Measurements from ENCODE around the gene DLST.
A peak's percentile ranks its signal among the peaks of the same experiment; 100 is the strongest.
"Not testable (repeated sequence)": the region's sequence is repeated elsewhere in the genome, so short reads cannot be mapped to it uniquely, and the experiment has no call there.

The DLST gene

DNA sequence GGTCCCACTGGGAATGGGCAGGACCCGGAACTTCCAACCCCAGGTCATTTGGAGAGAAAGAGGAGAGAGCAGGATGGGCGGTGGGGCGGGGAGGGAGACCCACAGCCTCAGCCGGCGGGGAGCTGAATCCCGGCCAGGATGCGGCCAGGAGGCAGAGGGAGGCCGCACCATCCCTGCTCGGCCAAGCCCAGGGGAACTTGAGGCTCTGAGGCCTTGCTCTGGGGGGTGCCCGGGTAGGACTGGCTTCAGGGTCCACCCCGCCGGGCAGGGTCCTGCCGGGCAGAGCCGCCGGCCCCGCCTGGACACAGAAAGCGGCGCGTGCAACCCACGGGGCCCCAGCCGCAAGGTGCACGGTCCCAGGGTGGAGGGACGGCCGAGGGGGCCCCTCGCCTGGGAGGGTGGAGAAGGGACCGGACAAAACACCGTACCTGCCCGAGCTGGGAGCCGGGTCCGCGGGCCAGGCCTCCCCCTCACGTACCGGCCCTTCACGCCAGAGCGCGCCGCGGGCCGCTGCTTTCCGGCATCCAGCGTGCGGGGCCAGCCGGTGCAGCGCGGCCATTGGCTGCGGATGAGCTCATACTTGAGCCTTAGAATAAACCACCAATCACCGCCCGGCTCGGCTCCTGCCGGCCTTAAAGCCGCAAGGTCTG lies 41.2 kb downstream of the DLST start, which contains the start of gene RPS6KL1:
Gene RPS6KL1, minus strand, starts transcription at position 509 of the 650 bp plus-strand sequence. CDS start 1,719 bp downstream, outside the sequence.
- Histone ChIP-seq H3K27me3 (ENCODE audit: control insufficient read depth, insufficient read depth, low read length) (peaks cover 3% of the 10 kb centered on the region), H3K4me3 (ENCODE audit: low read length) (peak within 1 kb of the TSS; percentile 79), H3K9me3 (ENCODE audit: control insufficient read depth, low read depth, low read length) (no peaks in the 10 kb centered on the region), H3K4me1 (ENCODE audit: control insufficient read depth, low read depth, low read length) (no peaks in the 10 kb centered on the region), H3K9ac (ENCODE audit: low read length) (peak within 1 kb of the TSS; percentile 77), H3K36me3 (ENCODE audit: control insufficient read depth, low read depth, low read length) (peaks cover 4% of the 10 kb centered on the region), H3K27ac (ENCODE audit: low read length) (no peak within 1 kb of the TSS)

DNA sequence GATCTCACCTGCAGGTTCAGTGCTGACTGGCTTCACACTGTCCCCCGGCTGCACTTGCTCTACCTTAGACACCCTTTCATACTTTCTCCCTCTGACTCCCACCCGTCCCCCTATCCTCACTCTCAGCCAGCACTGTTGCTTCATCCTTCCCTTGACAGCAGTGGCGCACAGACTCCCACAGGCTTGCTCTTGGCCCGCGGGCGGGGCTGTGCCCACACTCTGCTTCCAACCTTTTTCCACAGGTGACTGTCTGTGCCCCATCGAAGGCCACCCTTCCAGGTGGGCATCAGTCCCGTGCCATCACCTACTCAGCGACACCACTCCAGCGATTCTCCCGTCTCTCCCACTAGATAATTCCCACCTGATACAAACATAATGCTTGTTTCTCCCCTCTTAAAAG lies 42.3 kb downstream of the DLST start:
- no peak overlapping the region for H3K27ac ChIP-seq (ENCODE audit: low read length)
- no peak overlapping the region for H3K9ac ChIP-seq (ENCODE audit: low read length)
- H3K36me3 ChIP-seq (ENCODE audit: control insufficient read depth, low read depth, low read length): peaks cover 4% of the 10 kb centered on the region
- no peak overlapping the region for H3K4me3 ChIP-seq (ENCODE audit: low read length)
- H3K9me3 ChIP-seq (ENCODE audit: control insufficient read depth, low read depth, low read length): no peaks in the 10 kb centered on the region
- H3K4me1 ChIP-seq (ENCODE audit: control insufficient read depth, low read depth, low read length): no peaks in the 10 kb centered on the region
- peaks cover 3% of the 10 kb centered on the region for H3K27me3 ChIP-seq (ENCODE audit: control insufficient read depth, insufficient read depth, low read length)

DNA sequence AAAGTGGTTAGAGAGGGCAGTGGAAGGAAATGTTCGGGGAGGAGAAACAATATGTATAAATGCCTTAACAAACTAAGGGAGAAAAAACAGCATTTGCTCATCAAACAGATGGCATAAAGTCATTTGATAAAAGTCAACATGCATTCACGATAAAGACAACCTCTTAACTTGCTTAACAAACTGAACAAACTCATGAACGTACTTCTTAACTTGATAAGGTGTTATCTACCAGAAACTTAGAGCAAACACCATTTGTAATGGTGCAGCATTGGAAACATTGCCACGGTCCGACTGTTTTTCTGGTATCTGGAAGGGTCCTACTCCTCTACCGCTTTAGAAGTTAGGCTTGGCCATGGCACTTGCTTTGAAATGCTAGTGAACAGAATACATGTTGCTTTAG lies 45.5 kb downstream of the DLST start:
- Histone ChIP-seq H3K9me3 (ENCODE audit: control insufficient read depth, low read depth, low read length) (no peaks in the 10 kb centered on the region), H3K9ac (ENCODE audit: low read length) (no peak overlapping the region), H3K36me3 (ENCODE audit: control insufficient read depth, low read depth, low read length) (no peaks in the 10 kb centered on the region), H3K27me3 (ENCODE audit: control insufficient read depth, insufficient read depth, low read length) (peaks cover 3% of the 10 kb centered on the region), H3K4me3 (ENCODE audit: low read length) (no peak overlapping the region), H3K4me1 (ENCODE audit: control insufficient read depth, low read depth, low read length) (no peaks in the 10 kb centered on the region), H3K27ac (ENCODE audit: low read length) (no peak overlapping the region)

DNA sequence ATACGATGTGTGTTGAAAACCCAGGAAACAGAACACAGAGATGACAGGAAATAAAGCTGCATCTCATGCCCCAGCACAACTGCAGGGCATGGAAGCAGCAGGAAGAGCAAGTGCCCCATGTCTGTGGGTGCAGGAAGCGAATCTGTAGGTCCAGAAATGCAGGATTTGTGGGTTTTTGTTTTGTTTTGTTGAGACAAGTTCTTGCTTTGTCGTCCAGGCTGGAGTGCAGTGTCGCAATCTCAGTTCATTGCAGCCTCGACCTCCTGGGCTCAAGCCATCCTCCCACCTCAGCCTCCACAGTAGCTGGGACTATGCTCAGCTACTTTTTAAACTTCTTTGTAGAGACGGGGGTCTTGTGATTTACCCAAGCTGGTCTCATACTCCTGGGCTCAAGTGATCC lies 47.5 kb downstream of the DLST start:
- Histone ChIP-seq H3K36me3 (ENCODE audit: control insufficient read depth, low read depth, low read length) (no peaks in the 10 kb centered on the region), H3K4me1 (ENCODE audit: control insufficient read depth, low read depth, low read length) (no peaks in the 10 kb centered on the region), H3K9ac (ENCODE audit: low read length) (no peak overlapping the region)

DNA sequence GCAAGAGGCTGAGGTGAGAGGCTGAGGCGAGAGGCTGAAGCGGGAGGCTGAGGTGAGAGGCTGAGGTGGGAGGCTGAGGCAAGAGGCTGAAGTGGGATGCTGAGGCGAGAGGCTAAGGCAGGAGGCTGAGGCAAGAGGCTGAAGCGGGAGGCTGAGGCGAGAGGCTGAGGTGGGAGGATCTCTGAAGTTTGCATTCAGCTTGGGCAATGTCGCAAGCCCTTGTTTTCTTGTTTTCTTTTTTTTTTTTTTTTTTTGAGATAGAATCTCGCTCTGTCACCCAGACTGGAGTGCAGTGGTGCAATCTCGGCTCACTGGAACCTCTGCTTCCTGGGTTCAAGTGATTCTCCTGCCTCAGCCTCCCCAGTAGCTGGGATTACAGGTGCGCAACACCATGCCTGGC lies 50.0 kb downstream of the DLST start:
- not testable (repeated sequence) for H3K9ac ChIP-seq (ENCODE audit: low read length); H3K4me1 ChIP-seq (ENCODE audit: control insufficient read depth, low read depth, low read length); H3K27ac ChIP-seq (ENCODE audit: low read length); H3K27me3 ChIP-seq (ENCODE audit: control insufficient read depth, insufficient read depth, low read length); H3K4me3 ChIP-seq (ENCODE audit: low read length); H3K36me3 ChIP-seq (ENCODE audit: control insufficient read depth, low read depth, low read length); H3K9me3 ChIP-seq (ENCODE audit: control insufficient read depth, low read depth, low read length)

More for the DNA sequence above, 47.5 kb downstream of the DLST start:
- Histone ChIP-seq H3K9me3 (ENCODE audit: control insufficient read depth, low read depth, low read length) (no peaks in the 10 kb centered on the region), H3K27me3 (ENCODE audit: control insufficient read depth, insufficient read depth, low read length) (peaks cover 3% of the 10 kb centered on the region), H3K27ac (ENCODE audit: low read length) (no peak overlapping the region), H3K4me3 (ENCODE audit: low read length) (no peak overlapping the region)

DNA sequence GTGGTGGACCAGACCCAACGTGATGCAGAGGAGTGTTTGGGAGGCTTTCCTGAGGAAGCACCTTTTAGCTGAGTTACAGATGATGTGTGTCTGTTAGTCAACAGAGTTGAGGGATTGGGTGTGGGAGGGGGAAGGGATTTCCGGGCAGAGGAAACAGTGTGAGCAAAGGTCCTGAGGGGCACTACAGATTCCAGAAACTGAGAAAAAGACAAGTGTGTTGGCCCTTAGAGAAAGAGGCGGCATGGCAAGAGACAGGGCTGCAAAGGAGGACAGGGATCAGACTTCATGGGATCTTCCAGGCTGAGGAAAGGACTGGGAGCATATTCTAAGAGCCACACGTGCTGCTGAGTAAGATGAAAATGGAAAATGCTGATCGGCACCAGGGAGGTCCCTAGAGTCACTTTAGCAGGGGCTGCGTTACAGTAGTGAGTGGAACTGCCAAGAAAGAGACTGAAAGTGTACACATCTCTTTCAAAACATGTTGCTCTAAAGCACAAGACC lies 50.7 kb downstream of the DLST start:
- Histone ChIP-seq H3K9me3 (ENCODE audit: control insufficient read depth, low read depth, low read length) (no peaks in the 10 kb centered on the region), H3K4me3 (ENCODE audit: low read length) (no peak overlapping the region), H3K36me3 (ENCODE audit: control insufficient read depth, low read depth, low read length) (no peaks in the 10 kb centered on the region), H3K9ac (ENCODE audit: low read length) (no peak overlapping the region), H3K4me1 (ENCODE audit: control insufficient read depth, low read depth, low read length) (no peaks in the 10 kb centered on the region), H3K27ac (ENCODE audit: low read length) (no peak overlapping the region), H3K27me3 (ENCODE audit: control insufficient read depth, insufficient read depth, low read length) (peaks cover 3% of the 10 kb centered on the region)

DNA sequence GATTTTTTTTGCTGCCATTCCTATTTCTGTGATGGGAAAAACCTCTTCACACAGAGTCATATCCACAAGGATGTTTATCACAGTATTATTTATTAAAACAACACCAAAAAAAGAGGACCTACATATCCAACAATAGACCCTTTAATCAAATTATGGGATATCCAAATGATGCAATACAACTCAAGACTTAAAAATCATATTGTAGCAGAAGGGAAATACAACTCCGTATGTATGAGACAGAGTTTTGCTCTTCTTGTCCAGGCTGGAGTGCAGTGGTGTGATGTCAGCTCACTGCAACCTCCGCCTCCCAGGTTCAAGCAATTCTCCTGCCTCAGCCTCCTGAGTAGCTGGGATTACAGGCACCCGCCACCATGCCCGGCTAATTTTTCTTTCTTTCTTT lies 51.2 kb downstream of the DLST start:
- H3K27ac ChIP-seq (ENCODE audit: low read length); H3K36me3 ChIP-seq (ENCODE audit: control insufficient read depth, low read depth, low read length); H3K9me3 ChIP-seq (ENCODE audit: control insufficient read depth, low read depth, low read length); H3K27me3 ChIP-seq (ENCODE audit: control insufficient read depth, insufficient read depth, low read length); H3K4me3 ChIP-seq (ENCODE audit: low read length); H3K4me1 ChIP-seq (ENCODE audit: control insufficient read depth, low read depth, low read length); H3K9ac ChIP-seq (ENCODE audit: low read length): not testable (repeated sequence)

DNA sequence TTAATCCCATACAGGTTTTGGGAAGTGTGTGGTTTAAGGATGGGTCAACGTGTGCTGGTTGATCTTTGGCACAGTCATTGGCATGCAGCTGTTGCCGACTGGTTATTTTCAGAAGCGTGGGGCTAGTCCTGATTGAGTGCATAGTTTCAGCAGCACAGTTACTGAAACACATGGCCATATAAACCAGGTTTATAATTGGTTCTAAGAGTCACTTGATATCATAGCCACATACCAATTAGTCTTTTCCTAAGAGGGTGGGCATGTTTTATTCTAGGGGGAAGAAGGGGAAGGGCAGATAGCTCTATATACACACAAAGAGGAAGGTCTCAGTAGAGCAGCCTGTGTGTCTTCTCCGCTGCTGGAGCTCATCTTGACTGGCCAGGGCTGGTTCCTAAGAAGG lies 52.3 kb downstream of the DLST start:
- H3K9me3 ChIP-seq (ENCODE audit: control insufficient read depth, low read depth, low read length): no peaks in the 10 kb centered on the region

DNA sequence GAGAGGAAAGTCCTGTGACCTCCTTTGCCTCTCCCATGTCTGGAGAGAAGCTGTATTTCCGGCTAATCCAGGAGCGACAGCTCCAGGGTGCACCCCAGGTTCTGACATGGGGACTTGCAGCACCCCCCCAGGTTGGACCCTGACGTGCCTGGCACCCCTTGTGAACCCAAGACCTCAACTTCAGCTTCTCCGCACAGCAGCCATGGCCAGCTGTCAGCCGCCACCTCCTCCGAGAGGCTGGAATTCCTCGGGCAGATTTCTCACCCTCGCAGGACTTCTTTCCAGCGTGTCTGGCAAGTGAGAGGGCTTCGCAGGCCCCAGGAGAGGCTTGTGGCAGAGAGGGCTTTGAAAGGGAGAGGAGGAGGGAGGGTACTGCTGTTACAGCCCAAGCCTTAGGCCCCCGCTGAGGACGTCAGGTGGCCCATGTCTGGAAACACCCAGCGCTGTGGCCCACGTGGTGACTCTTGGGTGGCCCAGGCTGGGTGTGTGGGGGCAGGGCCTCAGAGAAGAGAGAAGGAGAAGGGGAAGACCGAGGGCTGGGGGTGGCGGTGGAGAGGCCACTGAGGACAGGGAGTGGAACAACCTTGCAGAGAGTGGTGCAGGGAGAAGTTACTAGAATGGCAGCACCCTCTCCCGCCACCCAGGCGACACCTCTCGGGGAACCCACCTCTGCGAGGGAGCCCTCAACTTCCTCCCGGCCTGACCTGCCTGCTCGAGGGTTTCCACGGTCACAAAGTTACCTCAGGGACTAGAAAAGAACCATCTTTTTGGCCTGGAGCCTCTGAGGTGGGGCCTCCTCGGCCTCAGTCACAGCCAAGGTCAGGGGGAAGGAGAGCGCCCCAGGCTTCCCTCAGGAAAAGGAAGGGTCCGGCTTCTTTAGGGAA lies 53.0 kb downstream of the DLST start:
- no peaks in the 10 kb centered on the region for H3K36me3 ChIP-seq (ENCODE audit: control insufficient read depth, low read depth, low read length)
- H3K9ac ChIP-seq (ENCODE audit: low read length): no peak overlapping the region
- H3K27me3 ChIP-seq (ENCODE audit: control insufficient read depth, insufficient read depth, low read length): no peaks in the 10 kb centered on the region
- H3K4me1 ChIP-seq (ENCODE audit: control insufficient read depth, low read depth, low read length): no peaks in the 10 kb centered on the region
- no peak overlapping the region for H3K4me3 ChIP-seq (ENCODE audit: low read length)
- no peaks in the 10 kb centered on the region for H3K9me3 ChIP-seq (ENCODE audit: control insufficient read depth, low read depth, low read length)
- no peak overlapping the region for H3K27ac ChIP-seq (ENCODE audit: low read length)

More for the DNA sequence above, 52.3 kb downstream of the DLST start:
- no peaks in the 10 kb centered on the region for H3K4me1 ChIP-seq (ENCODE audit: control insufficient read depth, low read depth, low read length)
- no peak overlapping the region for H3K4me3 ChIP-seq (ENCODE audit: low read length)
- H3K27ac ChIP-seq (ENCODE audit: low read length): no peak overlapping the region
- H3K9ac ChIP-seq (ENCODE audit: low read length): no peak overlapping the region
- H3K36me3 ChIP-seq (ENCODE audit: control insufficient read depth, low read depth, low read length): no peaks in the 10 kb centered on the region
- H3K27me3 ChIP-seq (ENCODE audit: control insufficient read depth, insufficient read depth, low read length): no peaks in the 10 kb centered on the region

DNA sequence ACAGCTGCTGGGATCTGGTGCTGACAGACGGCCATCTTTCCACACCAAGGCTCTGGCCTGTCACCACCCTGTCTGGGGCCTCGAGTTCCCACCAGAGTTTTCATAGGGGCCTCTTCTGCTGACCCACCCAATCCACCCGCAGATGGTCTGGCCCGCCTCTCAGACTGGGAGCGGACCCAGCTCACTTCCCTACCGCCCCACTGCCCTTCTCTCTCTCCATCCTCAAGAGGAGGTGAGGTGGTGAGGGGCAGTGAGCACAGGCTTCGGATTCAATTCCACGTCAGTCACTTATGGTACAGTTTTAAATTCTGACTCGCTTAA lies 53.6 kb downstream of the DLST start:
- Histone ChIP-seq H3K4me3 (ENCODE audit: low read length) (no peak overlapping the region), H3K9me3 (ENCODE audit: control insufficient read depth, low read depth, low read length) (no peaks in the 10 kb centered on the region), H3K9ac (ENCODE audit: low read length) (no peak overlapping the region), H3K4me1 (ENCODE audit: control insufficient read depth, low read depth, low read length) (no peaks in the 10 kb centered on the region), H3K27ac (ENCODE audit: low read length) (no peak overlapping the region), H3K27me3 (ENCODE audit: control insufficient read depth, insufficient read depth, low read length) (no peaks in the 10 kb centered on the region), H3K36me3 (ENCODE audit: control insufficient read depth, low read depth, low read length) (no peaks in the 10 kb centered on the region)

DNA sequence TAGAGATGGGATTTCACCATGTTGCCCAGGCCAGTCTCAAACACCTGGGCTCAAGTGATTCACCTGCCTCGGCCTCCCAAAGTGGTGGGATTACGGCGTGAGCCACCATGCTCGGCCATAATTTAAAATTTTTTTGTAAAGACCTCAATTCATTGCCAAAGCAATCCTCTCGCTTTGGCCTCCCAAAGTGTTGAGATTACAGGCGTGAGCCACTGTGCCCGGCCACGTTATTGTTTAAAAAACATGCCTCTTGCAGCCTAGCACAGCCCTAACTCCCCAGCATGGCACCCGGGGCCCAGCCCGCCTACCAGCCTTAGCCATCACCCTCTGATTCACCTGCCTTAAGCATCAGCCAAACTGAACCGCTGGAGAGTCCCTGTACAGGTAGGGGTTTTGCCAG lies 54.4 kb downstream of the DLST start:
- Histone ChIP-seq H3K4me1 (ENCODE audit: control insufficient read depth, low read depth, low read length) (no peaks in the 10 kb centered on the region), H3K27ac (ENCODE audit: low read length) (no peak overlapping the region), H3K4me3 (ENCODE audit: low read length) (no peak overlapping the region), H3K9ac (ENCODE audit: low read length) (no peak overlapping the region), H3K9me3 (ENCODE audit: control insufficient read depth, low read depth, low read length) (no peaks in the 10 kb centered on the region), H3K27me3 (ENCODE audit: control insufficient read depth, insufficient read depth, low read length) (no peaks in the 10 kb centered on the region), H3K36me3 (ENCODE audit: control insufficient read depth, low read depth, low read length) (no peaks in the 10 kb centered on the region)

DNA sequence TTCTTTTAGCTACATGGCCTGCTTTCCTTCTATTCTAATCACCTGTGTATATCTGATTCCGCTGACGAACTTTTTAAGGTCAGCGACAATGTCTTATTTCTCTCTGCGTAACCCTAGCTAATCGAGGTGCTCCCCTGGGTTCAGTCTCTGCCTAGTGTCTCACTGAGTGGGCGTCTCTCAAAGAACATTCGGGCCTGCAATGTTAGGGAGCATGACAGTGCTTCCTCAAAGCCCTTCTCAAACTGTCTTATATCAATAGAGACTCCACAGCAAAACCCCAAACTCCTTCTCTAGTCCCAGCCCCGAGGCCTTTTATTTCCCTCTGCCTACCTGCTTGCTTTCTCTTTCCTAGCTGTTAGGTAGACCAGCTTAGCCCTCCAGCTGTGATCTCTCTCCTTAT lies 55.0 kb downstream of the DLST start:
- Histone ChIP-seq H3K36me3 (ENCODE audit: control insufficient read depth, low read depth, low read length) (no peaks in the 10 kb centered on the region), H3K4me3 (ENCODE audit: low read length) (no peak overlapping the region), H3K27me3 (ENCODE audit: control insufficient read depth, insufficient read depth, low read length) (no peaks in the 10 kb centered on the region), H3K4me1 (ENCODE audit: control insufficient read depth, low read depth, low read length) (no peaks in the 10 kb centered on the region), H3K27ac (ENCODE audit: low read length) (no peak overlapping the region), H3K9me3 (ENCODE audit: control insufficient read depth, low read depth, low read length) (no peaks in the 10 kb centered on the region), H3K9ac (ENCODE audit: low read length) (no peak overlapping the region)

Measured in iPS-18a (cell line).